CMK (cell line): ENCODE results near the gene NUDT4.
A peak's percentile ranks its signal among the peaks of the same experiment; 100 is the strongest.

Experiments used
- DNase-seq: peaks from one replicate; pipeline ENCODE4 v3.0.0-alpha.2; 2010; ENCODE audit warnings: low read depth

Gene NUDT4

DNA sequence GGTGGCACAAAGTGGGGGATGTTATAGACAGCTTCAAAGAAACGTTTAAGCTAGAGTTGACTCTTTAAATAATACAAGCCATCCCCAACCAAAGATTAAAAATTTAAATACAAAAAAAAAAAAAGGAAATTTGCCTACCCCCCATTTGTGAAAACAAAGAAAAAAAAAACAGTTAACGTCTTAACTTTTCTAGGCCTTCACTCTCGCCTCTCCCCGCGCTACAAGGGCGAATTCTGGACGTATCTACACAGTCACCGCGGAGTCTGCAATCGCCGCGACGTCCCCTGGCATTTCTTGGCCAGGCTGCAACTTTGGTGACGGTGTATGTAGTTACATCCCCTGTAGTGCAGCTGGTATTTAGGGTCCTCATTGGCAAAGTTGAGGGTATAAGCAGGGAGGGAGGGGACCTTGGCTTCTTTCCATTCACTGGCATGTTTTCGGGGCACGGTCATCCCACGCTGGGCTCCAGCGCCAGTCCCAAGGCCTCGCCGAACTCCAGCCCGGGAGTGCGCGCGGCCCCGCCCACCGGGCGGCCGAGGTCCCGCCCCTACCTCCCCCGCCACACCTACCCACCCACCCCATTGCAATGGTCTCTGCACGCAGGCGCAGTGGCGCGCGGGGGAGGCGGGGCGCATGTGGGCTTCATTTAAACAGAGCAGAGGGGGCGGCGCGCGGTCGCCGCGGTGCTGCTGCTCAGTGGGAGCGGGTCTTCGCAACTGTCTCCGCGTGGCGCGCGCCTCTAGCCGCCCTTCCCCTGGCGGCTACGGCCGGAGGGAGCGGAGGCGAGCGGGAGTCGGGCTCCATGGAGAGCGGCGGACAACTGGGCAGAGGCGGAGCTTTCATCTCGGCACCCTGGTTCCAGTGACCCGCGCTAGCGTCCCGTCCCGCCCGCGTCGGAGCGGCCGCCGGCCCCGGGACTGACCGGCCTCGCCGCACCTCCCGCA lies at the start of gene NUDT4:
TSS of gene NUDT4 (plus strand) at position 674 of the 944 bp plus-strand sequence. CDS start 398 bp downstream, outside the sequence.
- peak; percentile 84 for DNase-seq

DNA sequence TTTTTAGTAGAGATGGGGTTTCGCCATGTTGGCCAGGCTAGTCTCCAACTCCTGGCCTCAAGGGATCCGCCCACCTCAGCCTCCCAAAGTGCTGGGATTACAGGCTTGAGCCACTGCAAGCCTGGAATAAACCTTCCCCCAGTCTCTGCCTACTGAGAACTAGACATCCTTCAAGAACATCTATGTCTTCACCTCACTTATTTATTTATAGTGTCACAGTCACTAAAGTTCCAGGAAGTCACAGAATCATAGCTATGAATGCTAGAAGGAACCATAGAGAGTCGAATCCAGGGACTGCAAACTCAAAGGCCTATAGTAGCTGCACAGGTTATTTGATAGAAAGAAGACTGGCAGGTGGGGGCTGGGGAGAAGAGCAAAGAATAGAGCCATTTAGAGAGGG lies 44.7 kb upstream of the NUDT4 start:
- DNase-seq: no peak

DNA sequence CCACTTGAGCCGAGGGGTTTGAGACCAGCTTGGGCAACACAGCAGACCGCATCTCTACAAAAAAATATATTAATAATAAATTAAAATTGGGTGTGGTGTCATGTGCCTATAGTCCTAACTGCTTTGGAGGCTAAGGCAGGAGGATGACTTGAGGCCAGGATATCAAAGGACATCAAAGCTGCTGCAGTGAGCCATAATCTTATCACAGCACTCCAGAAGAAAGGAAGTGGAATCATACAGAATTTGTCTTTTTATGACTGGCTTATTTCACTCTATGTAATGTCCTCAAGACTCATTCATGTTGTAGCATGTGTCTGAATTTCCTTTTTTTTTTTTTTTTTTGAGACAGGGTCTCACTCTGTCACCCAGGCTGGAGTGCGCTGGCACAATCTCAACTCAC lies 43.9 kb upstream of the NUDT4 start:
- peak; percentile 27 for DNase-seq

DNA sequence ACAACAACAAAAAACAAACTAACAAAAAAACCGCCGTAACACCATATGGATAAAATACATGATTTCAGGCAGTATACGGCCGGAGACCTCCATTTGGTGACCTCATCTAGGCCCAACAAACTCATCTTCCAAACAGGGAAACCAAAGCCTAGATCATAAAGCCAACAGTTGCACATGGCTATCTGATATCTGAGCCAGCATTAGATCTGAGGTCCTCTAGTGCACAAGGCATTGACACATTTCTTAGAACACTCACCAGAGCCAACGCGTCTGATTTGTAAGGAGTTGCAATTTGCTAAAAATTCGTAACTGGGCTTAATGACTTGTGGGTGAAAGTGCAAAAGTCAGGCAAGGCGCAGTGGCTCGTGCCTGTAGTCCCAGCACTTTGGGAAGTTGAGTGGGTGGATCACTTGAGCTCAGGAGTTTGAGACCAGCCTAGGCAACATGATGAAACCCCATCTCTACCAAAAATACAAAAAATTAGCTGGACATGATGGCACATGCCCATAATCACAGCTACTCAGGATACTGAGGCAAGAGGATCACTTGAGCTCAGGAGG lies 42.0 kb upstream of the NUDT4 start:
- DNase-seq: no peak

DNA sequence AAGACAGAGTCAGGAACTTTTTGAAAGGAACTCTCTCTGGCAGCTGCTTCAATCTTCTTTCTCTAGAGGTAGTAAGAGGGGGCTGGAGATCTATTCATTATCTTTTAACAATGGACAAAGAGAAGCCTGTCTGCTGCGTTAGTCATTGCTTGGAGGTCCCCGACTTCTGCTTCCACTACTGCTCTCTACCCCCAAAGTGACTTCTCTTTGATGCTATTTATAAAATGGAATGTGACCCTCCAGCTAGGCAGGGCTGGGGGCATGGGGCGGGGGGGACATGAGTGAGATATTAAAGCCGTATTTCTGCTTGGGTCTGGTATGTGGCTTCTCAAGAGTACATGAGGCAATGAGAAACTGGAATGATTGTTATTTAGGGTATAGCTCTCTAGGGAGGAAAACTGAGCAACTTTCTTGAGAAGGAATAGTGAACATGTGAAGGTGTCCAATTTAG lies 41.4 kb upstream of the NUDT4 start:
- no peak for DNase-seq

DNA sequence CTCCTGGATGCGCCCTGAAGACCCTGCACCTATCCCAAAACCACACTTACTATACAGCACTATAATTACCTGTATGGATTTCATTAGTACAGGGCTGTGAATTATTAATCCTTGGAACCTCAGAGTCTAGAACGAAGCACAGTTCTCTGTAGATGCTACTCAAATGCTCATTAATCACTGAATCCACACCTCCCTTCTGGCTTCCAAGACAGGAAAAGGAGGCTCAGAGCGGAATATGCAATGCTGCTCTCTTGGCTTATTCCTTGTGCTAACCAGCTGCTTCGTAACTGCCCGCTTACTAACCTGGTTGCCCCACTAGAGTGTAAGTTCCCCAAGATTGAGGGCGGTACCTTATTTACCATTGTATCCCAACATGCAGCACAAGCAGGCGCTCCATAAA lies 39.1 kb upstream of the NUDT4 start:
- DNase-seq: no peak

DNA sequence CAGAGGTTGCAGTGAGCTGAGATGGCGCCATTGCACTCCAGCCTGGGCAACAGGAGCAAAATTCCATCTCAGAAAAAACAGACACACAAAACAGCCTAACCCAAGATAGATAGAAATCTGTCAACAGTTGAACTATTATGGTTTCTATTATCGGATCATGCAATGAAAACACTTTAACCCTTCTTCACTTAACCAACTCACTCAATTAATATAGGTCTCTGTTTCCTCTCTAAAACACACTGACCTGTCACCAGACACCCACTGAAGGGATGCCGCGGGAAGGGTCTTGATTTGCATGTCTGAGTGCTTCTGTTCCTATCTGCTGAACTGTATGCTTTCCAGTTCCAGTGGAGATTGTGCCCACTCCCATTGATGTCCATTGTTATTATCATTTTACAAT lies 38.0 kb upstream of the NUDT4 start:
- no peak for DNase-seq

DNA sequence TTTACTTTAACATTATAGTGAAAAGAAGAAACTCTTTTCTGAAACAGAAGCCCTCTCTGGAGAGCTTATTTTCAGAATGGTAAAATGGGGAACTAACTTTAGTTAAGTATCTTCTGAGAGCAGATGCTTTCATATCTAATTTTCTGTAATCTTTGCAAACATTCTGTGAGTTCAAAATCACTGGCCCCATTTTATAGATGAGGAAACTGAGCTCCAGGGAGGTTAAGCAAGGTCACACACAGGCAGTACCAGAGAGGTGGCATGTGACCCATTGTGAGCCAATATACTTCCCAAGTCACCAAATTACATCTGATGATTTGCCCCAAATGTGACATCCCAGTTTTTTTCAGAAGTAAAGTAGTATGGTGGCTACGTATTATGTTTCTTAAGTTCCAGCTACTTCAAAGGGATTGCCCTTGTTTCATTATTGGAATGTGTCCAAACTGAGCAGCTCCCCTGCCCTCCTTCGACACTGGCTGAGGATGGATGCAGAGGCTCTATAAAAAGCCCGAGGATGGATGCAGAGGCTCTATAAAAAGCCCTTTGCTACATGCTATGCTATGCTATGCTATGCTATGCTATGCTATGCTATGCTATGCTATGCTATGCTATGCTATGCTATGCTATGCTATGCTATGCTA lies 36.2 kb upstream of the NUDT4 start:
- DNase-seq: no peak

DNA sequence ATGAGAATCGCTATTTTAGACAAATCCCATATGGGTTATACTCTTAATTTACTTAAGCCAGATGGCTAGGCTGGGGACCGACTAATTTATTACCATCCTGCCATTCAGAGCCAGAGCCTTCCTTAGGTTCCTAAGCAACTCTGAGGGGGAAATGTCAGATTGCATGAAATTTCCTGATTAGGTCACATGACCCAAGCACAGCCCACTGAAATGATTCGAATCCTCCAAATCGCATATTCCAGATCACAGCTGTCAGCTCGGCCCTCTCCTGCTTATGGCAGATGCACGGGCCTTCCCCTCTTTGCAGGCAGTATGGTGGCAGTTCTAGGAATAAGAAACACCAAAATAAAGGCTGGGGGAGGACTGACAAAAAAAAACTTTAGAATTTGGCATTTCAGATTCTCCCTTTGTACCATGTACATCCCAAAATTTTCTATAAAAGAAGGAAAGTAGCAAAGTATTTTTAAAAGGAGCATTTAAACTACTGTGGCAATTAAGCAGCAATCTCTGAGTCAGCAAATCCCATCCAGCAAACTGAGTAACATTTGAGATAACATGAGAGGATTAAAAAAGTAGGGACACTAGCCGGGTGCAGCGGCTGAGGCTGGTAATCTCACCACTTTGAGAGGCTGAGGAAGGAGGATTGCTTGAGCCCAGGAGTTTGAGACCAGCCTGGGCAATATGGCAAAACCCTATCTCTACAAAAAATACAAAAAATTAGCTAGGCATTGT lies 30.5 kb upstream of the NUDT4 start:
- DNase-seq: no peak

DNA sequence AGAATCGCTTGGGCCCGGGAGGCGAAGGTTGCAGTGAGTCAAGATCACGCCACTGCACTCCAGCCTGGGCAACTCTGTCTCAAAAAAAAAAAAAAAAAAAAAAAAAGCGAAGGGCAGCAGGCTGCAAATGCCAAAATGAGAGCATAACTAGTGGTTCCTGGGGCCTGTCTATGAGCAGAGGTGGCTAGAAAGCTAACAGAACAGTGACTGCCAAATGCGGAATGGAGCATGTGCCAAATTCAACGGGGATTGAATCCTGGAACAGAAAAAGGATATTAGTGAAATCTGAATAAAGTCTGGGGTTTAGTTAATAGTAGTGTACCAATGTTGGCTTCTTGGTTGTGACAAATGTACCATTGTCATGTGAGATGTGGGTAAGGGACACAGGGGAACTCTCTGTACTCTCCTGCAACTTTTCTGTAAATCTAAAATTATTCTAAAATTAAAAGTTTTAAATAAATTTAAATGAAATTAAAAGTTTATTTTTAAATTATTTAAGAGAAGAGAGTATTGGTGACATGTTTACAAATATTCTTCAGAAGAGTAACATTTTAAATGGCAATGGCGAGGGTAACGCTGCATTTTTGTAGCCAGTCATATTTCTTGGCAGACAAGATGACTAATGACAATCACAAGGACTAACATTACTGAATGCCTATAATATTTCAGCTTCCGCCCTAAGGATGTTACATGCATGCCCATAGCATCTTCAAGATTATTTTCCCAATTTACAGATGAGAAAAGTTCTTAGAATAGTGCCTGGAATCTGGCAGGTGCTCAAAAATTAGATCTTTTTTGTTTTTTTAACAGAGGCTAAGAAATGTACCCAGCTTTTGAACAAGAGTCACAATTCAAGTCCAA lies 28.9 kb upstream of the NUDT4 start:
- DNase-seq: no peak

DNA sequence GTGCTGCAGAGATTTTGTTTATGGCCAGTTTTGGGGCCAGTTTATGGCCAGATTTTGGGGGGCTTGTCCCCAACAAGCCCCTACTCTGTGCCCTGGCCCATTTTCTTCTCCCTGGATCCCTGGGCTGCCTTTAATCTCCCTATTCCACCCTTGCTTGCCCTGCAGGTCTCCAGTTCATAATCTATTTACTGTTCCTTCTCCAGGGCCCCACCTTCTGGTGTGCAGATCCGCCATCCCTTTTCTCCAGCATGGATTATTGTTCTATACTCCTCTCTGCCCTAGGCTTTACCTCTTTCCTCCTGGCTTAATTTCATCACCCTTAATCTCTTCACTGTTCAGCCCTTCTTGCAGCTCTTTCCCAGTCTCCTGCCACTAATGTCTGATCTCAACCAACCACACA lies 26.0 kb upstream of the NUDT4 start:
- DNase-seq: no peak

DNA sequence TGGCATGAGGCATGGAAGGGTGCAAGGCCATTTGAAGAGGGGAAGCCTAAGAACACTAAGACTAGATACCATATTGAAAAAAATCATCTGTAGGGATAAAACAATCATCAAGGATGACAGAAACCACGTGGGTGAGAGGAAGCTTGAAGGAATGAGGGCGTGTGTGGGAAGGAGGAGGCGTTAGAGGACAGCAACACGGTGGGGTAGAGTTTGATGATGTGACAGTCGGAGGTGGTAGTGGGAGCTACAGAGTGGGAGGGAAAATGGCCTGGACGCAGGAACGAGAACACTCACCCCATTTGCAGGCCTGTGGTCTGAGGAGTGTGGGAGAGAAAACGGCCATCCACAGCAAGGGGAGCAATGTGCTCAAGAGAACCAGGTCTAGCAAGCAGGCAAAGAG lies 25.4 kb upstream of the NUDT4 start:
- DNase-seq: no peak

DNA sequence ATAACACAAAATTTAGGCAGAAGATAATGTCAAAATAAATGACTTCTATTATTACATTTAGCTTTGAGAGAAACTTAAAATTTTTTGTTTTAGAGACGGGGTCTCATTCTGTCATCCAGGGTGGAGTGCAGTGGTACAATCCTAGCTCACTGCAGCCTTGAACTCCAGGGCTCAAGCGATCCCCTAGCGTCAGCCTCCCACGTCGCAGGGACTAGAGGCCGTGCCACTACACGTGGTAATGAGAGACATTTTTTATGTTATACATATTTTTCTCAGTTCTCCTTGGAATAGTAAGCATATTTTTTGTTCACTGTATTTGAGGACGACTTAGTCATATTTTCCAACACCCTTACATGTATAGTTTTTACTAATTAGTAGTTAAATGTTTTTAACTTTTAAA lies 21.5 kb upstream of the NUDT4 start:
- DNase-seq: no peak

DNA sequence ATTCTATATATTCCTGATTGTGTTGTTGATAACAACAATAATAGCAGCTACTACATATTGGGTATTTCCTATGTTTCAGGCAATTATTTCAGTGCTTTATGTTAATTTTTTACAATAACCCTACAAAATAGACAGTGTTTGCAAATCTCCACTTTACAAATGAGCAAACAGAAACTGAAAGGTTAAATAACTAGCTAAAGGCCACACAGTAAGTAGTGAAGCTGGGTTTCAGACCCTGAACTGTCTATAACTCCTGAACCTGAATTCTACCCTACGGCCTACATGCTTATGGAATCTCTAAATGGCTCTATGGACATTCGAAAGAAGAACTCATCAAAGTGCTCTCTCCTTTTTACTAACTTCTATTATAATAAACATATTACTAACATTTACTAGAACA lies 19.7 kb upstream of the NUDT4 start:
- no peak for DNase-seq

DNA sequence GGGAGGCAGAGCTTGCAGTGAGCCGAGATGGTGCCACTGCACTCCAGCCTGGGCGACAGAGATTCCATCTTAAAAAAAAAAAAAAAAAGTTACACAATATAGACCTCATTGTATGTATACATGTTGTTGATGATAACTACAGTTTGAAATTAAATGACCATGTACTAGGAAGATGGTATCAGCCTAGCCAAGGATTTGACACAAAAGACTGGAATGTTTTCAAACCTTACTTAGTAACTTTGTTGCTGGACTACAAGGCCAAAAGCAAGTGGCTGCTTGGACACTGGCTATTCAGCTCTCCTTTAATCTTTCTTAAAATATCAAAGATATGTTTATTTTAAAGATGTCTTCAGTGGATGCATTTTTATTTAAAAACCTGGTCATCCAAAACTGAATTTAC lies 18.9 kb upstream of the NUDT4 start:
- no peak for DNase-seq

DNA sequence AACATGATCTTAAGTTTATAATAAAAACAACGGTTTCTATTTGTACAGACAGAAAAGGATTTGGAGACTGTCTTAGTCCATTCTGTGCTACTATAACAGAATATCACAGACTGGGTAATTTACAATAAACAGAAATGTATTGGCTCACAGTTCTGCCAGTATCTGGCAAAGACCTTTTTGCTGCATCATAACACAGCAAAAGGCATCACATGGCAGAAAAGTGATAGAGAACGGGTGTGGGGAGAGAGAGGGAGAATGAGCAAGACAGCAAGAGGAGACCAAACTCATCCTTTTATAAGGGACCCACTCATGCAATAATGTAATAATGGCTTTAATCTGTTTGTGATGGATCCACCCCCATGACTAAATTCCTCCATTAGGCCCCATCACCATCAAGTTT lies 17.0 kb upstream of the NUDT4 start:
- no peak for DNase-seq

DNA sequence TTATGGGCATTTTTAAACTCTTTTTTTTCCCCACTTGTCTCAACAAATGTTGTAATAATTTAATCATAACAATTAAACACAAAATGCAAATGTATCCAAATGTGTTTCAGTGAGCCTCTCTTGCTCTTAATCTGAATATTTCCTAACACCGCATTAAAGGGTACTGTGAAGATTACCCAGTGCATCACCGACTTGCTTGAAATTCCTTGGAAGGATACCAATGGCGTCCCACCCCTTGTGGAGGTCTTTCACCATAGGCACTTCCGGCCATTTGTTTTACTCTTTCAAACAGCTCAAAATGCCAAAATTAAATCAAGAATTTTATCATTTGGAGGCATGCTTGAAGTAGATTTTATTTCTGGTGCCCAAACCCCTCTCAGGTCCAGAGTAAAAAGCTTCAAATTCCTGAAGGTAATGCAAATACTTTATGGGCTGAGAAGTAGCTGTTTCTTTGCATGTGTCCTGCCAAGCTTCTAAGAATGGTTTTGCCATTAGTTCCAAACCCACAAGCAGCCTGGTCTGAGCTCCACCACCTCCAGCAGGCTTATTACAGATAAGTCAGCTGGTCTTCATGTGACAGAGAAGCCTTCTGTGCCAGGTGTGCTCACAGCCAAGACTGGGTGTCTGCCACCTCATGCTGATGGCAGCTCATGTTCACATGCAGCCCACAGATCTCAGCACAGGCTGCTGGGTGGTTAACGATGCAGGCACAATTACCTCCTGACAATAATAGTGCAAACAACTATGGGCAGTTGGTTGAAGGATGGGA lies 16.4 kb upstream of the NUDT4 start:
- DNase-seq: no peak

DNA sequence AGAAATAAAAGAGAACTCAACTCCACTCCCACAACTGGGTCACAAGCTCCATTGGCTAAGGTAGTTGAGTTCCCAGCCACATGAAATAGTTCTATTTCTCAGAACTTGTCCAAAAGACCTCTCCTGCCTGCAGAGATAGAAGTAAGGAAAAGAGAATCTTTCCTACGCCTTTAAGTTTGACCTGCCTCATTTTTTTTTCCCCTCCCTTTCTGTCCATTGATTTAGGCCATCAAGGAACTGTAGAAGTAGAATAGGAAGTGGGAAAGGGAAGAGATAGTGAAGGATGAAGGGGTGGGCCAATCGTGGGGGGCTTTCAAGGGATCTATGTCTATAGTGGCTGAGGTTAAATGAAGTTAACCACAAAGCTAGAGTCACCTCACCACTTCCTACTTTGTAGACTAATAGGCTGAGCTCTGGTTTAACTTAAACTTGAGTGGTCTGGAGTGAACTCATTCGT lies 13.9 kb upstream of the NUDT4 start:
- DNase-seq: peak; percentile 67

DNA sequence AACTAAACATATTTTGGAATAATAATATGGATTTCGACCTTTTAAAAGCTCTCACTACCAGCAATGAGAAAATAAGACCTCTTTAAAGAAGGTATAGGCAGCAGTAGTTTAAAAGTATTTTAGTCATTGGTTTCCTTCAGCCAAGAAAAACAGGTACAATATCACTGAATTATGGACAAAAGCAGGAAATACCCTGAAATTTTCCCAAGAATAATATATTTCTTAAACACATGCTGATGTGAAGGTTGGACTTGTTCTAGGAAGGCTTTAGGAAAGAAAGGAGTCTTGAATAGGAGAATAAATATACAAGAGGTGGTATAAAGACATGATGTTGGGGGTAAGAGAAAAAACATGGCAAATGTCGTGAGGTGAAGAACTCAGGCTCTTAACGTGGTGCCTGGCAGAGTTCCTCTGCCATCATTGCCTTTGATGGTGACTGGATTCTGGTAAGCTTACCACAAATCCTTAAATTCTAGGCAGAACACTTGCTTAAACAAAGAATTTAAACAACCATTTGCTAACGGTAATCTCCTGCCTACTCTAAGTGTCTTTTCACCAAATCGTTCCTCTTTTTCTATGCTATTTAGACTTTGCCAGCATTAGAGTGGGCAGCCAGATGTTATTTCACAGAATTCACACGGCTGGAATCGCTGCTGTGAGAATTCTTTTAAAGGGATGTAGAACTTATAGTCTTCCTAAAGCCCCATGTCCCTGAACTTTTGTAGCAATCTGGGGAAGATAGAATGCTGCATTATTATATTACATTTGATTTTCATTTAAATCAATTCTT lies 11.9 kb upstream of the NUDT4 start:
- no peak for DNase-seq

DNA sequence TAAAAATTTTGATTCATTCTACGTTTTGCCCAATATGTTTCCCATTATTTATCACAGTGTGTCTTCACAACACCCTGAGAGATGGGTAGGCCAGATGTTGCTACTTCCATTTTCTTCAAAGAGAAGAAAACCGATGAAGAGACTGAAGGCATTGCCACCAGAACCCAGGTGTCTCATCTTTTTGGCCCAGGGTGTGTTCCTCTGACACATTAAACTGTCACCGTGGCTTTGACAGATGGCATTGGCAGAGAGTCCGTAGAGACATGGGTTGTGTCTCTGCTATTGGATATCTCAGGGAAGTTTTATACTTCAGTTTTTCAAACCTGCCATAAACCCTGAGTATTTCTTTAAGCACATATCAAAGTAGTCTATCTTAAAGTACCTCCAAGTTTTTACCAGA lies 11.3 kb upstream of the NUDT4 start:
- no peak for DNase-seq
